K562 (cell line): ENCODE data around the gene FLAD1. TPM values are rescaled to one million over a fixed set of nuclear protein-coding genes. Genes with fewer than 3 reads are reported as not detected.

Source experiments
- ERF ChIP-seq: fragments of 450-650 bp; formaldehyde crosslinking; IDR thresholded peaks from 2 replicates; pipeline ENCODE4 v1.4.0; 2020; ENCODE audit warnings: mild to moderate bottlenecking, mixed read lengths
- EZH2 ChIP-seq: IDR thresholded peaks from 2 replicates; pipeline ENCODE4 v1.6.1; 2012; ENCODE audit warnings: low read depth, mild to moderate bottlenecking, inconsistent platforms, low read length, borderline replicate concordance
- GTF2E2 ChIP-seq: fragments of 200-800 bp; sonication (Bioruptor generic); IDR thresholded peaks from 2 replicates; pipeline ENCODE4 v1.6.1; 2016; ENCODE audit warnings: missing genetic modification characterization, missing compliant biosample characterization
- HMG20A ChIP-seq: fragments of 450-650 bp; formaldehyde crosslinking; conservative IDR thresholded peaks from 2 replicates; pipeline ENCODE4 v1.4.0; 2020; ENCODE audit warnings: mild to moderate bottlenecking, mixed read lengths
- PML ChIP-seq: IDR thresholded peaks from 2 replicates; pipeline ENCODE4 v1.6.1; 2012; ENCODE audit warnings: low read length, inconsistent platforms
- RBM17 ChIP-seq: fragments of 200-400 bp; formaldehyde crosslinking; IDR thresholded peaks from 2 replicates; pipeline ENCODE4 v1.6.1; 2017; ENCODE audit warnings: low read depth, mild to moderate bottlenecking, low read length, borderline replicate concordance
- SMARCA4 ChIP-seq: fragments of 450-650 bp; IDR thresholded peaks from 2 replicates; pipeline ENCODE4 v1.6.1; 2016
- SMARCC2 ChIP-seq: fragments of 450-650 bp; IDR thresholded peaks from 2 replicates; pipeline ENCODE4 v1.6.1; 2017; ENCODE audit warnings: antibody characterized with exemption, moderate library complexity, mild to moderate bottlenecking, low read depth
- SNRNP70 ChIP-seq: fragments of 200-400 bp; formaldehyde crosslinking; optimal IDR thresholded peaks from 2 replicates; pipeline ENCODE3; 2017; ENCODE audit warnings: low read depth, low read length
- TARDBP ChIP-seq: fragments of 450-650 bp; IDR thresholded peaks from 2 replicates; pipeline ENCODE4 v1.6.1; 2016
- TEAD2 ChIP-seq: fragments of 450-650 bp; IDR thresholded peaks from 2 replicates; pipeline ENCODE4 v1.6.1; 2016; ENCODE audit warnings: missing genetic modification characterization, control low read depth, missing compliant biosample characterization
- ZBTB40 ChIP-seq, 2 experiments: fragments of 450-650 bp in 1 of 2; sonication (generic) in 1 of 2; formaldehyde crosslinking in 1 of 2; IDR thresholded peaks; 2 replicates each; pipeline versions ENCODE4 v1.7.1 to v1.9.0; 2016 to 2022; ENCODE audit warnings: inconsistent platforms in 1 of 2, mild to moderate bottlenecking in 1 of 2, missing genetic modification reagents in 1 of 2
- ZNF324 ChIP-seq: fragments of 250-450 bp; sonication (Bioruptor Pico); IDR thresholded peaks from 2 replicates; pipeline ENCODE4 v1.4.0; 2020; ENCODE audit warnings: mild to moderate bottlenecking
- ZNF436 ChIP-seq: fragments of 250-450, 450-650 bp; sonication (Bioruptor Pico); formaldehyde crosslinking; IDR thresholded peaks from 2 replicates; pipeline ENCODE4 v1.7.0; 2020; ENCODE audit warnings: mild to moderate bottlenecking
- ZNF512 ChIP-seq: IDR thresholded peaks from 2 replicates; pipeline ENCODE4 v1.6.1; 2016; ENCODE audit warnings: missing genetic modification characterization, missing compliant biosample characterization
- ZNF586 ChIP-seq: fragments of 450-650 bp; formaldehyde crosslinking; conservative IDR thresholded peaks from 2 replicates; pipeline ENCODE4 v1.4.0; 2020; ENCODE audit warnings: mild to moderate bottlenecking, moderate library complexity
- ZNF655 ChIP-seq: fragments of 250-450 bp; sonication (Bioruptor Pico); IDR thresholded peaks from 2 replicates; pipeline ENCODE4 v1.5.0; 2021
- polyA plus RNA-seq, 8 experiments: library from polyadenylated mRNA; depleted of rRNA in 4 of 8; stranded (reverse) in 5 of 8; unstranded in 3 of 8; fragments of >200 nt; fragmentation: Nextera tagmentation in 2 of 8; fragmentation: Illumina TruSeq in 1 of 8; extraction: Ambion mirVana in 2 of 8; extraction: Trizol in 1 of 8; gene quantifications; 2 replicates each; pipeline versions ENCODE4 v1.2.1 to v1.2.3, GENCODE V29; 2011 to 2014; ENCODE audit warnings: inconsistent platforms in 1 of 8, missing spikeins in 1 of 8
- total RNA-seq, 7 experiments: library from RNA; depleted of rRNA in 6 of 7; stranded (reverse); fragments of >200 nt in 6 of 7; fragmentation: Illumina TruSeq in 2 of 7; extraction: Trizol in 2 of 7; gene quantifications; 2 replicates each; pipeline versions ENCODE4 v1.2.1 to v1.2.3, GENCODE V29; 2011 to 2021; ENCODE audit warnings: low replicate concordance in 1 of 7

The FLAD1 gene
- total and polyA plus RNA-seq, 9 of the 15 experiments (the other 6 are each of a cell fraction or from before 2014, with no cell fraction given) = 24.9 to 85.8 (median 67.0) TPM

- TF ChIP-seq ZBTB40 (IDR thresholded peaks at IDR 0.05) (peak; percentile 99), ZBTB40 (CRISPR knock-in tag; IDR thresholded peaks at IDR 0.05) (peak; percentile 91), GTF2E2 (tag) (0 out of 2 replicates have a peak, but pooled peaks have one; percentile 3), ZNF324 (CRISPR knock-in tag) (no peak), SMARCA4 (no peak), ZNF436 (CRISPR knock-in tag) (0 out of 2 replicates have a peak, but pooled peaks have one; percentile 40), ERF (0 out of 2 replicates have a peak, but pooled peaks have one; percentile 79), ZNF512 (tag) (no peak), ZNF655 (CRISPR knock-in tag) (no peak), HMG20A (CRISPR knock-in tag) (no peak), SMARCC2 (no peak), TARDBP (no peak), TEAD2 (no peak), RBM17 (no peak), ZNF586 (CRISPR knock-in tag) (no peak), EZH2 (no peak), PML (peak; percentile 81; the same call in 1 of the 2 replicates), SNRNP70 (no peak)
These were observed 8.9 kb upstream of the FLAD1 start, which contains the start of gene CKS1B (continued) for GRCh38 chr1:154974102-154974807.
